ENCODE data around the gene SPINDOC.

Gene SPINDOC

GRCh38 chr11:63811522-63811921, 1.7 kb upstream of the SPINDOC start:
- TF ChIP-seq CTCF (IDR thresholded peaks at IDR 0.05; ENCODE audit: low read depth, low read length, missing control alignments) = no peak
- no peak for DNase-seq (ENCODE audit: extremely low read depth, low read depth)
- no peak overlapping the region for H3K4me3 ChIP-seq (replicated peaks; ENCODE audit: low read depth, low read length)

GRCh38 chr11:63813563-63814382, 517 bp downstream of the SPINDOC start:
- TF ChIP-seq CTCF (IDR thresholded peaks at IDR 0.05; ENCODE audit: low read depth, low read length, missing control alignments) = no peak
- no peak for DNase-seq (ENCODE audit: extremely low read depth, low read depth)
- peak overlapping the region; percentile 87 for H3K4me3 ChIP-seq (replicated peaks; ENCODE audit: low read depth, low read length)

GRCh38 chr11:63814383-63814736, 1.1 kb downstream of the SPINDOC start:
- peak overlapping the region; percentile 87 for H3K4me3 ChIP-seq (replicated peaks; ENCODE audit: low read depth, low read length)
- no peak for TF ChIP-seq CTCF (IDR thresholded peaks at IDR 0.05; ENCODE audit: low read depth, low read length, missing control alignments)
- DNase-seq (ENCODE audit: extremely low read depth, low read depth) = no peak

- TF ChIP-seq CTCF (IDR thresholded peaks at IDR 0.05; ENCODE audit: low read depth, low read length, missing control alignments) = no peak
- no peak overlapping the region for H3K4me3 ChIP-seq (replicated peaks; ENCODE audit: low read depth, low read length)
- no peak for DNase-seq (ENCODE audit: extremely low read depth, low read depth)
These were observed 2.9 kb downstream of the SPINDOC start for GRCh38 chr11:63816166-63816565.

GRCh38 chr11:63816732-63817131, 3.5 kb downstream of the SPINDOC start:
- H3K4me3 ChIP-seq (replicated peaks; ENCODE audit: low read depth, low read length) = no peak overlapping the region
- no peak for TF ChIP-seq CTCF (IDR thresholded peaks at IDR 0.05; ENCODE audit: low read depth, low read length, missing control alignments)
- DNase-seq (ENCODE audit: extremely low read depth, low read depth) = no peak

GRCh38 chr11:63817758-63818498, 4.7 kb downstream of the SPINDOC start:
- no peak for DNase-seq (ENCODE audit: extremely low read depth, low read depth)
- no peak overlapping the region for H3K4me3 ChIP-seq (replicated peaks; ENCODE audit: low read depth, low read length)
- TF ChIP-seq CTCF (IDR thresholded peaks at IDR 0.05; ENCODE audit: low read depth, low read length, missing control alignments) = no peak
